PFSK-1 (cell line): Measurements from ENCODE around the gene MEST.

Source experiments
- FOXP2 ChIP-seq: optimal IDR thresholded peaks from 2 replicates; pipeline ENCODE3; 2011; ENCODE audit warnings: borderline replicate concordance, control low read depth, inconsistent platforms; ENCODE audit not compliant: insufficient read depth; ENCODE audit errors: extremely low read length, extremely low read depth
- POLR2AphosphoS5 ChIP-seq: IDR thresholded peaks from 2 replicates; pipeline ENCODE4 v1.6.1; 2012; ENCODE audit warnings: low read depth, mild to moderate bottlenecking, control low read depth, low read length, moderate library complexity
- SIN3A ChIP-seq: IDR thresholded peaks from 2 replicates; pipeline ENCODE4 v1.6.1; 2012; ENCODE audit warnings: mild to moderate bottlenecking, low read length, moderate library complexity, borderline replicate concordance; ENCODE audit not compliant: insufficient read depth
- TAF1 ChIP-seq: IDR thresholded peaks from 2 replicates; pipeline ENCODE4 v1.6.1; 2012; ENCODE audit warnings: low read length, control low read depth, borderline replicate concordance; ENCODE audit not compliant: insufficient read depth
- TF ChIP-seq, protein P1 (sequence below), 2 experiments: IDR thresholded peaks; 2 replicates each; pipeline versions ENCODE4 v1.6.1 to v1.8.0; 2011 to 2012; ENCODE audit warnings: low read depth in 2 of 2, low read length in 2 of 2, control low read depth in 1 of 2, inconsistent platforms in 1 of 2, mild to moderate bottlenecking in 1 of 2, moderate library complexity in 1 of 2; ENCODE audit not compliant: insufficient read depth in 1 of 2

The MEST gene

DNA sequence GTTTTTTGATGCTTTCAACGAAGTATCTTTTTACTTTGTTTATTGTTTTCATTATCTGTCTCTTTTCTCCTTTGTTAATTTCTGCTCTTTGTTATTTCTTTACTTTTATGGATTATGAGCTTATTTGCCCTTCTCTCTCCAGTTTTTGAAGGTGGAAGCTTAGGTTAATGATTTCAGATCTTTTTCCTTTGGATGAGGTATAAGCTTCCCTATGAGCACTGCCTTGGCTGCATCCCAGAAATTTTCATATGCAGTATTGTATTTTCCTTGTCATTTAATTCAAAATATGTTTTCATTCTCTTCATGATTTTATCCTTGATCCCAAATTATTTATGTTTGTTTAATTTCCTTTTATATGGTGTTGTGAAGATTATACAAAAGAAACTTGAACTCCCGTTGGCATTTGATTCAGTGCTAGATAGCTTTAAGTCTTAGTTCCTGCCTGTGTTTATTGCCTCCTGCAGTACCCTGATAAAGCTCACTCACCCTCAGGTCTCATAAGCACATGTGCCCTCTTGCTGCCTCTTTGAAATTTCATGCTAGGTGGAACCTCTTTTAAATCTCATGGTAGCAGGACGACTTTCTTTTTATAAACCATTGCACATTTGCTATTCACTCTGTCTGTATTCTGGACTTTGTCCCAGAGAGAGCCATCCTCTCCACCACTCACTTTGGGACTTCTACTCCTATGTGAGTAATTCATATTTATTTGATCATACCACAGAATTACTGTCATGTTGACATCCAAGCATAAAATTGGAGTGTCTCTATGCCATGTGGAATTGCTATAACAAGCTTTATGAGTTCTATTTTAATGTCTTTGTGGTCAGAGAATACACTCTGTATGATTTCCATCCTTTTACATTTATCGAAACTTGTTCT lies 28.1 kb upstream of the MEST start:
- TF ChIP-seq FOXP2, result no peak

DNA sequence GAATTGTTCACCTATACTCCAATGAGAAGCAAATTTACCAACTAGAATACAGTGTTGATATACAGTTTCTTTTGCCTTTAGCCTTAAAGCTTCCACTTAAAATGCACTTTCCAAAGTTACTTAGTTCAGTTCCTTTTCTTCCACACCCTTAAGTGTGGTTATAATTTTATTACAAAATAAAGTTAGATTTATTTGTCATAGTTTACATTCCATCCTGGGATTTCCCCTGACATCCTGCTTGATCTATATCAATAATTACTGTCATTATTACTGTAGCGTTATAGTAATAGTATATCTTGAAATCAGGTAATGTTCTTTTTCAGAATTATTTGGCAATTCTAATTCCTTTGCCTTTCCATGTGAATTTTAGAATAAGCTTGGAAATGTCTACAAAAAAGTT lies 23.3 kb upstream of the MEST start:
- TF ChIP-seq FOXP2, result no peak
- TF ChIP-seq SIN3A, result no peak
- no peak for TF ChIP-seq TAF1
- TF ChIP-seq POLR2AphosphoS5, result no peak
- TF ChIP-seq, protein P1, sequence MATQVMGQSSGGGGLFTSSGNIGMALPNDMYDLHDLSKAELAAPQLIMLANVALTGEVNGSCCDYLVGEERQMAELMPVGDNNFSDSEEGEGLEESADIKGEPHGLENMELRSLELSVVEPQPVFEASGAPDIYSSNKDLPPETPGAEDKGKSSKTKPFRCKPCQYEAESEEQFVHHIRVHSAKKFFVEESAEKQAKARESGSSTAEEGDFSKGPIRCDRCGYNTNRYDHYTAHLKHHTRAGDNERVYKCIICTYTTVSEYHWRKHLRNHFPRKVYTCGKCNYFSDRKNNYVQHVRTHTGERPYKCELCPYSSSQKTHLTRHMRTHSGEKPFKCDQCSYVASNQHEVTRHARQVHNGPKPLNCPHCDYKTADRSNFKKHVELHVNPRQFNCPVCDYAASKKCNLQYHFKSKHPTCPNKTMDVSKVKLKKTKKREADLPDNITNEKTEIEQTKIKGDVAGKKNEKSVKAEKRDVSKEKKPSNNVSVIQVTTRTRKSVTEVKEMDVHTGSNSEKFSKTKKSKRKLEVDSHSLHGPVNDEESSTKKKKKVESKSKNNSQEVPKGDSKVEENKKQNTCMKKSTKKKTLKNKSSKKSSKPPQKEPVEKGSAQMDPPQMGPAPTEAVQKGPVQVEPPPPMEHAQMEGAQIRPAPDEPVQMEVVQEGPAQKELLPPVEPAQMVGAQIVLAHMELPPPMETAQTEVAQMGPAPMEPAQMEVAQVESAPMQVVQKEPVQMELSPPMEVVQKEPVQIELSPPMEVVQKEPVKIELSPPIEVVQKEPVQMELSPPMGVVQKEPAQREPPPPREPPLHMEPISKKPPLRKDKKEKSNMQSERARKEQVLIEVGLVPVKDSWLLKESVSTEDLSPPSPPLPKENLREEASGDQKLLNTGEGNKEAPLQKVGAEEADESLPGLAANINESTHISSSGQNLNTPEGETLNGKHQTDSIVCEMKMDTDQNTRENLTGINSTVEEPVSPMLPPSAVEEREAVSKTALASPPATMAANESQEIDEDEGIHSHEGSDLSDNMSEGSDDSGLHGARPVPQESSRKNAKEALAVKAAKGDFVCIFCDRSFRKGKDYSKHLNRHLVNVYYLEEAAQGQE (IDR thresholded peaks at IDR 0.05; ENCODE audit: insufficient read depth in 1 of 2, low read depth in 2 of 2, low read length in 2 of 2), result no peak

DNA sequence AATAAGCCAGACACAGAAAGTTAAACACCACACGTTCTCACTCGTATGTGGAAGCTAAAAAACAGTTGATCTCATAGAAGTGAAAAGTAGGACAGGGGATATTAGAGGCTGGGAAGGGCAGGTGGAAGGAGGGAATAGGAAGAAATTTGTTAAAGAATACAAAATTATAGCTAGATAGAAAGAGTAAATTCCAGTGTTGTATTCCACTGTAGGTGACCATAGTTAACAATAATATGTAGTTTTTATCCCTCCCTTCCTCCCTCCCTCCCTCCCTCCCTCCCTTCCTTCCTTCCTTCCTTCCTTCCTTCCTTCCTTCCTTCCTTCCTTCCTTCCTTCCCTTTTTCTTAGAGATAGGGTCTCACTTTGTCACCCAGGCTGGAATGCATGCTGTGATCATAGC lies 19.9 kb upstream of the MEST start:
- no peak for TF ChIP-seq SIN3A
- TF ChIP-seq POLR2AphosphoS5, result no peak
- TF ChIP-seq, protein P1 (IDR thresholded peaks at IDR 0.05; ENCODE audit: insufficient read depth in 1 of 2, low read depth in 2 of 2, low read length in 2 of 2), result no peak
- TF ChIP-seq TAF1, result no peak
- no peak for TF ChIP-seq FOXP2

DNA sequence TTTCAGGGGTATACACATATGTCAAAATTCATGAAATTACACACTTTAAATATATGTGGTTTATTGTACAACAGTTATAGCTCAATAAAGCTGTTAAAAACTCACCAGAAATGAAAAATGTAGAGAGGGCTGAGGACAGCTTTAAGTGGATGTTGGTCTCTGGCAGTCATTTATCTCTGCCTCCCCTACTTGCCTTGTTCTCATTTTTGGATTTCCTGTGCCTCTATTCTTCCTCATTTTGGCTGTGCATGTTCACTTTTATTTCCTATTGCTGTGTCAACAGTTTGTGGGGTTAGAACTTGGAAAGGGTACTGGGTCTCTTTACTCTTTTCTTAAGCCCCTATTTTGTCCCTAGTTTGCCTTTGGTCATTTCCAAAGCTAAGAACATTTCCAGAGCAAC lies 18.6 kb upstream of the MEST start:
- TF ChIP-seq FOXP2 (no peak), POLR2AphosphoS5 (no peak), SIN3A (no peak), TAF1 (no peak)
- TF ChIP-seq, protein P1 (IDR thresholded peaks at IDR 0.05; ENCODE audit: insufficient read depth in 1 of 2, low read depth in 2 of 2, low read length in 2 of 2), result no peak

DNA sequence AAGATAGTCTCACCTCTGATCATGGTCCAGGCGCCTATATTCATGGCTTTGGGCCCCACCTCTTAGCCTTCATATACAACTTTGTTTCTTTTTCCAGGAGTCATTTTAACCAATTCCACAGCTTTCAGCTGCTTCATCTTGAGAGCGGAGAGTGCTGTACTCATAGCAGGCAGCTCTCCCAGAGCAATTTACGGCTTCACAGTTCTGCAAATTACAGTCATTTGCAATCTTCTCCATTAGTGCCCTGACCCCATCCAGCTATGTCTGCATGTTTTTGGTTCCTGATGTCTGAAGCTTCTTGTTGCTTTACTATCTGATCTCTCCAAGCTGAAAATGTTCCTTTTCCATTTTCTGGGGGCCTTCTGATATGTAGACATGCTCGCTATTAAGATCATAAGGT lies 18.0 kb upstream of the MEST start:
- TF ChIP-seq, protein P1 (IDR thresholded peaks at IDR 0.05; ENCODE audit: insufficient read depth in 1 of 2, low read depth in 2 of 2, low read length in 2 of 2), result no peak
